ENCODE measurements around the gene CAPN10. TPM values are rescaled to one million over a fixed set of nuclear protein-coding genes. Genes with fewer than 3 reads are reported as not detected.

Gene CAPN10
- total and polyA plus RNA-seq, 7 donors, result 5.0 to 15.0 (median 8.9) TPM

DNA sequence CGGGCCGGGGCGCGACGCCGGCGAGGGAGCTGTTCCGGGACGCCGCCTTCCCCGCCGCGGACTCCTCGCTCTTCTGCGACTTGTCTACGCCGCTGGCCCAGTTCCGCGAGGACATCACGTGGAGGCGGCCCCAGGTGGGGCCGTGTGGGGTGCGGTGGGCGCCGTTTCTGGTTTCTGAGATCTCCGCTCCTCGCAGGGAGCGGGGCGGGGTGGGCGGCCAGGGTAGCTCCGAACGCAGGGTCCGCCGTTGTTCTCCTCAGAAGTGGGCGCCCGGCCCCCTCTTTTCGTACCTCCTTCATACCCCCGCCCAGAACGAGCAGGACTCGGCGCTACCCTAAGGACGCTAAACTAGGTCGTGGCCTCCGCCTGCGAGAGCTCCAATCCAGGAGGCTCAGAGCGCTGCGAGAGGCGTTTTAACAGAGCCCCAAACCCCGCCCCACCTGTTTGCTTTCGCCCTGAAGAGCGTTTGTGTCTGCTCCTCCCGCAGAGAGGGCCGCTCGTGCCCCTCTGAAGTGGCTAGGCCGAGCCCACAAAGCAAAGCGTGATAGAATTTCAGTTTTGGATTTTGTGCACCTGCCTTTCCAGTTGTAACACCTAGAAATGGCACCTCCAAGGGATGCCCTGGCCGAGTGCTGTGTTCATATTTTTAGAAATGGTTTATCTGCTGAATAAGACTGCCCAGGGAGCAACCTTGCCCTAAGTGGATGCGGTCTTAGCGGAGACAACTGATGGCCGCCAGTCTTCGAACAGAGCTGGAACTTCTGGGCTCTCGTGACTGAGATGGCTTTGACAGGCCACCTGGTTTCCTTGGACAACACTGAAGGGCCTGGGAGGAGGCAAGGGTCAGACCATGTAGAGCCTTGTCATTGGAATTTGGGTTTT, 626 bp downstream of the CAPN10 start:
- no peaks in the 10 kb centered on the region for H3K27me3 ChIP-seq (ENCODE audit: insufficient read depth in 3 of 3, low read length in 2 of 3)
- TF ChIP-seq, protein P1, sequence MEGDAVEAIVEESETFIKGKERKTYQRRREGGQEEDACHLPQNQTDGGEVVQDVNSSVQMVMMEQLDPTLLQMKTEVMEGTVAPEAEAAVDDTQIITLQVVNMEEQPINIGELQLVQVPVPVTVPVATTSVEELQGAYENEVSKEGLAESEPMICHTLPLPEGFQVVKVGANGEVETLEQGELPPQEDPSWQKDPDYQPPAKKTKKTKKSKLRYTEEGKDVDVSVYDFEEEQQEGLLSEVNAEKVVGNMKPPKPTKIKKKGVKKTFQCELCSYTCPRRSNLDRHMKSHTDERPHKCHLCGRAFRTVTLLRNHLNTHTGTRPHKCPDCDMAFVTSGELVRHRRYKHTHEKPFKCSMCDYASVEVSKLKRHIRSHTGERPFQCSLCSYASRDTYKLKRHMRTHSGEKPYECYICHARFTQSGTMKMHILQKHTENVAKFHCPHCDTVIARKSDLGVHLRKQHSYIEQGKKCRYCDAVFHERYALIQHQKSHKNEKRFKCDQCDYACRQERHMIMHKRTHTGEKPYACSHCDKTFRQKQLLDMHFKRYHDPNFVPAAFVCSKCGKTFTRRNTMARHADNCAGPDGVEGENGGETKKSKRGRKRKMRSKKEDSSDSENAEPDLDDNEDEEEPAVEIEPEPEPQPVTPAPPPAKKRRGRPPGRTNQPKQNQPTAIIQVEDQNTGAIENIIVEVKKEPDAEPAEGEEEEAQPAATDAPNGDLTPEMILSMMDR (IDR thresholded peaks at IDR 0.05), result no peak
- H3K9me3 ChIP-seq, result no peaks in the 10 kb centered on the region
- 3% methylated on average over 41 to 62 of the region's 62 CpGs for WGBS, 3 donors
- peak overlapping the region; percentile 99 for H3K27ac ChIP-seq
- intact Hi-C loops (cut with DNase I), result loop anchor here in 1 of 2 donors (10.0 kb wide), 1 partner anchor 408 kb away; the partner anchor contains the start of gene SNED1
- ATAC-seq, result peak; percentile 26 to 36 (median 32)
- H3K4me1 ChIP-seq, result peaks cover 28% of the 10 kb centered on the region
- H3K36me3 ChIP-seq (ENCODE audit: insufficient read depth in 1 of 2, low read depth in 1 of 2), result peaks cover 0 to 29% of the 10 kb centered on the region in 2 donors
- no peak for DNase-seq
- H3K4me3 ChIP-seq, result peak overlapping the region; percentile 95

DNA sequence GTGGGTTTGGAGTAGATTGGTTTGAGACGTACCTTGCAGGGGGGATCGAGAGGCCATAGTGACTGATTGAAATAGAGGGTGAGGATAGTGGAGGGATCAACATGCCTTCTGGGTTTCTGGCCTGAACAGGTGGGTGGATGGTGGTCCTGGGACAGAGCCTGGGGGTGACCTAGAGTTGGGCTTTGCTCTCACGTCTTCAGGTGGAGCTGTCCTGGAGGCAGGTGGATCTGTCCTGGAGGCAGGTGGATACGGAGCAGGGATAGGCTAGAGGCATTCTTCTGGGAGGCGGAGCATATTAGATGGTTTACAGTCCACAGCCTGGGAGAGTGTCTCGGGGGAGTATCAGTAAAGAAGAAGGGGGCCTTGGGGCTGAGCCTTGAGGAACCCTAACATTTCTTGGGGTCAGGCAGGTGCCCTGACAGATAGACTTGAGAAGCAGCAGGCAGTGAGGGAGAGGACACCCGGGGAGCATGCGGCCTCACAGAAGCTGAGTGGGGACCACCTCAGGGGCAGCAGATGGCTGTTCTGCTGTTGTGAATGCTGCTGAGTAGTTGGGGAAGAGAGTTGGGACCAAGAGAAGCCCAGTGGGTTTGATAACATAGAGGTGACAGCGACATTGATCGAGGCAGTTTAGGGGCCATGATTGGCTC, 1.6 kb downstream of the CAPN10 start:
- Histone ChIP-seq H3K27ac (no peak overlapping the region), H3K4me3 (peak overlapping the region; percentile 95), H3K9me3 (no peaks in the 10 kb centered on the region), H3K4me1 (peaks cover 28% of the 10 kb centered on the region), H3K27me3 (ENCODE audit: insufficient read depth in 3 of 3, low read length in 2 of 3) (no peaks in the 10 kb centered on the region), H3K36me3 (ENCODE audit: insufficient read depth in 1 of 2, low read depth in 1 of 2) (peaks cover 0 to 36% of the 10 kb centered on the region in 2 donors)
- TF ChIP-seq, protein P1 (IDR thresholded peaks at IDR 0.05), result no peak
- WGBS, 3 donors, result 80 to 84% (median 83%) methylated on average over 10 of the region's 10 CpGs
- ATAC-seq (no peak), DNase-seq (peak in 1 of 2 donors; percentile 5)
- intact Hi-C loops (cut with DNase I), result loop anchor here in 1 of 2 donors (10.0 kb wide), 1 partner anchor 407 kb away; the partner anchor contains the start of gene SNED1

DNA sequence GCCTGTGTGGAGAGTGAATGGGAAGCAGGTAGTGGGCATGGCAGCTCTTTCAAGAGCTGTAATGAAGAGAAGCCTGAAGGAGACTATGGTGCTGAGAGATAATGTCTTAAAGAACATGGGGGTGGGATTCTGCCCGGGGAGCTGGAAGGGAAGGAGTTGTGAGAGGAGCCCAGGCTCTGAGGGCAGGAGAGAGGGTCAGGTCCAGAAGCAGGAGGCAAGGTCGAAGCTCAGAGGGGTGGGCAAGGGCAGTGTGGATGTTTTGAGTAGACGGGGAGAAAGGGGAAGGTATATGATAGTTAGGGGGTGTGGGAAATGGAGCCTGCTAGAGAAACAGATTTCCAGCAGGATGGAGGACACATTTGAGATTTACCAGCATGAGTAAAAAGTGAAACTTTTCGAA, 2.1 kb downstream of the CAPN10 start:
- Histone ChIP-seq H3K4me3 (no peak overlapping the region), H3K9me3 (no peaks in the 10 kb centered on the region), H3K4me1 (peaks cover 28% of the 10 kb centered on the region), H3K27ac (no peak overlapping the region), H3K27me3 (ENCODE audit: insufficient read depth in 3 of 3, low read length in 2 of 3) (no peaks in the 10 kb centered on the region), H3K36me3 (ENCODE audit: insufficient read depth in 1 of 2, low read depth in 1 of 2) (peaks cover 0 to 42% of the 10 kb centered on the region in 2 donors)
- intact Hi-C loops (cut with DNase I), result loop anchor here in 1 of 2 donors (10.0 kb wide), 1 partner anchor 406 kb away; the partner anchor contains the start of gene SNED1
- TF ChIP-seq, protein P1 (IDR thresholded peaks at IDR 0.05), result no peak
- no peak for ATAC-seq
- peak in 1 of 2 donors; percentile 22 for DNase-seq
- WGBS, 3 donors, result 77 to 80% (median 80%) methylated on average over 4 of the region's 4 CpGs

DNA sequence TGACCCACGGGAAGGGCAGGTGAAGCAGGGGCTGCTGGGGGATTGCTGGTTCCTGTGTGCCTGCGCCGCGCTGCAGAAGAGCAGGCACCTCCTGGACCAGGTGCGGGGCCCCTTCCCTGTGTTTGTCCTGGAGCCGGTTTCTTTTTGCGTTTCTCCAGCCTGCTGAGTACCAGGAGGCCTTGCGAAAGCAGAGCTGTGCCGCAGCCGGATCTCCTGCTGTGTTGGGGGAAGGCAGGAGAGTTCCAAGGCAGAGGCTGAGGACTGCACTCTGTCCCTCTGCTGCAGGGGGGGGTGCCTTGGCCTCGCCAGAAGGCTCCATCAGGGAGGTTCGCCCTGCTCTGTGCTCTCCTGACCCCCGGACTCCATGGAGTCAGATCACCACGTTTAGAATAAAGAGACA, 2.8 kb downstream of the CAPN10 start:
- DNase-seq (peak in 1 of 2 donors; percentile 4), ATAC-seq (no peak)
- peaks cover 21% of the 10 kb centered on the region for H3K4me1 ChIP-seq
- intact Hi-C loops (cut with DNase I), result loop anchor here in 1 of 2 donors (10.0 kb wide), 1 partner anchor 405 kb away; the partner anchor contains the start of gene SNED1
- no peak overlapping the region for H3K27ac ChIP-seq
- WGBS, 3 donors, result 80 to 84% (median 81%) methylated on average over 14 of the region's 14 CpGs
- H3K4me3 ChIP-seq, result no peak overlapping the region
- TF ChIP-seq, protein P1 (IDR thresholded peaks at IDR 0.05), result no peak
- no peaks in the 10 kb centered on the region for H3K9me3 ChIP-seq
- peaks cover 0 to 47% of the 10 kb centered on the region in 2 donors for H3K36me3 ChIP-seq (ENCODE audit: insufficient read depth in 1 of 2, low read depth in 1 of 2)
- no peaks in the 10 kb centered on the region for H3K27me3 ChIP-seq (ENCODE audit: insufficient read depth in 3 of 3, low read length in 2 of 3)
